GM10248 (cell line): ENCODE data around the gene DNAJC8.

ENCODE experiments used
- CTCF ChIA-PET: fragments of 300-600 bp; sonication (Branson Sonifier 250); formaldehyde crosslinking; extraction: SDS; loops from one replicate; lab custom pipeline; 2021; ENCODE audit warnings: antibody characterized with exemption; lab: Yijun Ruan, JAX
- POLR2A ChIA-PET: fragments of 350-650 bp; sonication (Branson Sonifier 250); formaldehyde crosslinking; extraction: SDS; loops from one replicate; lab custom pipeline; 2020; ENCODE audit warnings: antibody characterized with exemption; lab: Yijun Ruan, JAX
- DNase-seq: peaks from one replicate; pipeline ENCODE4 v3.0.0; 2012; ENCODE audit errors: extremely low spot score
- CTCF ChIP-seq: IDR thresholded peaks from 2 replicates; pipeline ENCODE4 v1.5.1; 2012; ENCODE audit warnings: mild to moderate bottlenecking, low read depth; ENCODE audit errors: extremely low read depth, missing control alignments, control extremely low read depth

Gene DNAJC8

GRCh38 chr1:28180306-28181305 is 52.2 kb downstream of the DNAJC8 start:
- POLR2A ChIA-PET = no interaction called here
- TF ChIP-seq CTCF = no peak
- CTCF ChIA-PET = no interaction called here
- DNase-seq = no peak

GRCh38 chr1:28178690-28179485 is 53.9 kb downstream of the DNAJC8 start:
- no peak for TF ChIP-seq CTCF
- CTCF ChIA-PET = no interaction called here
- POLR2A ChIA-PET = no interaction called here
- no peak for DNase-seq

DNA sequence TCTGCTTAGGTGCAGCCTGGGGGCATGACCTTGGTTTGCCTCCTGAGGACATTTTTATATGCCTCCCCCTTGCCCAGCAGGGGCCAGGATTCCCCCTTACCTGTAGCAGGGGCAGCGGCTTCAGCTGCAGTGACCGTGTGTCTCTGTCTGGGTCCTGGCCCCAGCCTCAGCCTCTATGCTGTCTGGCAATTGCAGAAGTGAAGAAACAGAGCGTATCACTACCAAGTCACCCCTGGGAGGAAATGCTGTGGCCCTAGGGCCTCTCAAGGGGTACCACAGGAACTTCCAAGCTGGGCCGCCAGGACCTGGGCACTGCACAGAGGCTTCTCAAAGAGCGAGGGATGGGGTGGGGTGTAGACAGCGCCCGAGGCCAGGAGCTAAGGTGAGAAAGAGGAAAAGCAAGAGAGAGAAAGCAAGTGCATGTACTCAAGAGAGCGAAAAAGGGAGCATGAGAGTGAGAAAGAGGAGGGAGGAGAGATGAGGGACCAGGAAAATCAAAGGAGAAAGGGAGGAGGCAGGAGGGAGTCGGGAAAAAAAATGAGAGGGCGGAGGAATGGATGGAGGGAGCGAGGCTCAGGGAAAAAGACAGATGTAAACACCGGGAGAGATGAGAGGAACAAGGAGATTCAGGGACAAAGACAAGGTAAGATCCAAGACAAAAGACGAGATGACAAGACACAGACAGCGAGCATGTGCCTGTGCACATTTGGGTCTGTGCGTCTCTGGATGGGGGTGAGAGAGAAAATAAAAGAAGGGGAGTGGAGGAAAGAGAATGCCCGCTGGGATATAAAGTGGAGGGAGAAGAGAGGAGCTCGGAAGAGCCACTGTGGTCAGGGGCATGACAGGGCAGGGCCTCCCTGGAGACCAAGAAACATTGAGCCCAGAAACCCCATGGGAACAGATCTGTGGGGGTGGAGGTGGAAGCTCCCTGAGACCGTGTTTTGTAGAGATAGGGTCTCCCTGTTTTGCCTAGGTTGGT is 56.0 kb downstream of the DNAJC8 start, which contains the start of gene PTAFR:
Gene PTAFR (minus strand): TSS at position 199 of the 979 bp plus-strand sequence. CDS start 25,669 bp downstream, outside the sequence.
- ChIA-PET POLR2A (no interaction called here), CTCF (interaction anchor here (0.8 to 2.0 kb wide), 4 partner anchors 9 to 84 kb away, joined by 3 to 6 read pairs (median 3); no protein-coding TSS in a partner anchor)
- TF ChIP-seq CTCF = no peak
- peak; percentile 63 for DNase-seq

DNA sequence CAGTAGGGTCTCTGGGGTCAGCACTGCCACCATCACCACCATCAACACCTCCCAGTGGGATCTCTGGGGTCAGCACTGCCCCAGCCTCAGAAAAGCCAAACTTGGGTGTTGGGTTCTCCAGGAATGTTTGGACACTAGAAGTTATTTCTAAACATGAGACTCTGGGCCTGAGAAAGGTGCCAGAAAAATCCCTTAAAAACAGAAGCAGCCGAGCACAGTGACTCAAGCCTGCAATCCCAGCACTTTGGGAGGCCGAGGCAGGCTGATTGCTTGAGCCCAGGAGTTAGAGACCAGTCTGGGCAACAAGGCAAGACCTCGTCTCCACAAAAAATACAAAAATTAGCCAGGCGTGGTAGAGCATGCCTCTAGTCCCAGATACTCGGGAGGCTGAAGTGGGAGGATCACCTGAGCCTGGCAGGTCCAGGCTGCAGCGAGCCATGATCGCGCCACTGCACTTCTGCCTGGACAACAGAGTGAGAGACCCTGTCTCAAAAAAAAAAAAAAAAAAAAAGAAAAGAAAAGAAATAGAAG is 56.8 kb downstream of the DNAJC8 start:
- no peak for TF ChIP-seq CTCF
- CTCF ChIA-PET = interaction anchor here (0.8 to 2.5 kb wide), 5 partner anchors 9 to 85 kb away, joined by 3 to 9 read pairs (median 5); no protein-coding TSS in a partner anchor
- DNase-seq = no peak
- POLR2A ChIA-PET = interaction anchor here (0.6 kb wide), 1 partner anchor 33 kb away, joined by 4 read pairs; no protein-coding TSS in a partner anchor

GRCh38 chr1:28173980-28174297 is 58.9 kb downstream of the DNAJC8 start:
- TF ChIP-seq CTCF = no peak
- POLR2A ChIA-PET = no interaction called here
- DNase-seq = no peak
- CTCF ChIA-PET = interaction anchor here (1.3 to 2.5 kb wide), 4 partner anchors 28 to 86 kb away, joined by 3 to 9 read pairs (median 4); partner anchors contain the start of gene EYA3
